NCI-H146 treated with DMSO at 0.1 percent for 48 hours (cell line): Measurements from ENCODE around the gene NOC4L.
"Not testable (repeated sequence)": the region's sequence is repeated elsewhere in the genome, so short reads cannot be mapped to it uniquely, and the experiment has no call there.

Experiments
- DNase-seq: peaks from one replicate; lab custom pipeline; 2025; ENCODE audit not compliant: unreplicated experiment; lab: John Stamatoyannopoulos, UW

The NOC4L gene

GRCh38 chr12:132141976-132142678 is 2.1 kb upstream of the NOC4L start:
- DNase-seq: no peak

DNA sequence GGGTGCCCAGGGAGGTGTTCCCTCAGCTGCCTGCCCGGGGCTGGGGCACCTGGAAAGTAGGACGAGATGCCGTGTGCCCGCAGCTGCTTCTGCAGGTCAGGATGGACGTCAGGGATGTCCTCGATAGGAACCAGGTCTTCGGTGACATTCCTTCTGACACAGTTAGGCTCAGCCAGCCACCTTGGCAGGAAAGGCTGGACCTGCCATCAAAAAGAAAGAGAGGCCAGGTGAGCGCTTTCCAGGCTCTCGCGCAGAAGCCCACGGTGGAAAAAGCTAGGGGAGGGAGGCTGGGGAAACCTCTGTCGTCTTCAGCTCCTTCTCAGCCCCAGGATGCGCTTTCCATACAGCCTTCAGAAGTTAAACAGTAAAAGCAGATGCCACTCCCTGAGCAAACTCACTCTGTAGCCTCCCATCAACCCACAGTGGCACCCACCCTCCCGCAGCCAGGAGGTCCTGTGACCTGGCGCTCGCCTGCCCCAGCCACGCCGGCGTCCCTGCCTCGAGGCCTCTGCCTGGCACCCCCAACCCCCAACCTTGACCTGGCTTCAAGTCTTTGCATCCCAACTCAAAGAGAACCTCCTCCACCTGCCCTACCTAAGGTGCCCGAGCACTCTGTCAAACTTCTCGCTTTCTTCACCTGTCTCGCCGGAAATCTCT is 1.4 kb upstream of the NOC4L start:
- no peak for DNase-seq

- DNase-seq: no peak
These were observed 753 bp upstream of the NOC4L start for GRCh38 chr12:132143336-132144071.

DNA sequence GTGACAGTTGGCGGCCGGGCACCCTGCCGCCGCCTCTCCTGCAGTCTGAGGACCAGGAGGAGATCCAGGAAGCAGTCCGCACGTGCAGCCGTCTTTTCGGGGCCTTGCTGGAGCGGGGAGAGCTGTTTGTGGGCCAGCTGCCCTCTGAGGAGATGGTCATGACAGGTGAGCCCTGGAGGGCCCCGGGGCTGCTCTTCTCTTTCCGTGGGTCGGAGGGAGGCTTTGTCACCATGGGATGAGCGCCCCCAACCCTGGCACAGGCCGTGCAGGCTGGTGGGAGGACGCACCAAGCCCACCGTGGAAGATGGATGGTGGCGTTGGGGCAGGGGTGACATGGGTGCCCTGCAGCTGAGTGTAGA is 532 bp downstream of the NOC4L start:
- no peak for DNase-seq

- no peak for DNase-seq
These were observed 1.1 kb downstream of the NOC4L start for GRCh38 chr12:132145334-132145733.

DNA sequence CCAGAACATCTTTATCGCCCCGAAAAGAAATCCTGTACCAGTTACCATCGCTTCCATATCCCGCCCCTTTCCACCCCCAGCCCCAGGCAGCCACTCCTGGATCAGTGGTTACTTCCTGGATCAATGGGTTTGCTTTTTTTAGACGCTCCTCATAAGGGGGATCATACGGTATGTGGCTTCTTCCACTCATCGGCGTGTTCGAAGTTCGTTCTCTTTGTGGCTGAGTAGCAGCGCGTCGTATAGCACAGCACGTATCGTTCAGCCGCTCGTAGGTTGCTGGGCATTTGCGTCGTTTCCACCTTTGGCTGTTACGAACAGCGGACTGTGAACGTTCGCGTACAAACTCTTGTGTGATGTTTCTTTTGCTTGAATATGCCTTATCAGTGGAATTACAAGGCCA is 1.8 kb downstream of the NOC4L start:
- no peak for DNase-seq

- no peak for DNase-seq
These were observed 2.6 kb downstream of the NOC4L start for GRCh38 chr12:132146772-132147422.

- no peak for DNase-seq
These were observed 3.4 kb downstream of the NOC4L start for GRCh38 chr12:132147423-132148367.

DNA sequence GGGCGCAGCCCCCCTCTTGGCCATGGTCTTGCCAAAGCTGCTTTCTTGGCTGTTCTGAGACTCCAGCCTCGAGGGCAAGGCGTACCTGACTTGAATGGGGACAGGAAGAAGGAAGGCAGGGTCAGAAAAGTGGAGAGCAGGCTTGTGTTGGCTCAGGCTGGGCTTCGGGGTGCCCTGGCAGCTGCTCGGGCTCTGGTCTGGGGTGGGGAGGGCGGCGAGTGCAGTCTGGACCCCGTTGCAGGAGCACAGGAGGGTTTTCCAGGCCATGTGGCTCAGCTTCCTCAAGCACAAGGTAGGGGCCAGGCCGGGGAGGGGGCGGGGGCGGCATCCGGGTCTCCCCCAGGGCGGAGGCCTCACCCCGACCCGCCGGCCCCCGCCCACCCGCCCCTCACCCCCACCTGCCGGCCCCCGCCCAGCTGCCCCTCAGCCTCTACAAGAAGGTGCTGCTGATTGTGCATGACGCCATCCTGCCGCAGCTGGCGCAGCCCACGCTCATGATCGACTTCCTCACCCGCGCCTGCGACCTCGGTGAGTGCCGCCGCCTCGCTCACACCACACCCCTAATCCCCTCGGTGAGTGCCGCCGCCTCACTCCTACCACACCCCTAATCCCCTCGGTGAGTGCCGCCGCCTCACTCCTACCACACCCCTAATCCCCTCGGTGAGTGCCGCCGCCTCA is 4.2 kb downstream of the NOC4L start:
- DNase-seq: no peak

DNA sequence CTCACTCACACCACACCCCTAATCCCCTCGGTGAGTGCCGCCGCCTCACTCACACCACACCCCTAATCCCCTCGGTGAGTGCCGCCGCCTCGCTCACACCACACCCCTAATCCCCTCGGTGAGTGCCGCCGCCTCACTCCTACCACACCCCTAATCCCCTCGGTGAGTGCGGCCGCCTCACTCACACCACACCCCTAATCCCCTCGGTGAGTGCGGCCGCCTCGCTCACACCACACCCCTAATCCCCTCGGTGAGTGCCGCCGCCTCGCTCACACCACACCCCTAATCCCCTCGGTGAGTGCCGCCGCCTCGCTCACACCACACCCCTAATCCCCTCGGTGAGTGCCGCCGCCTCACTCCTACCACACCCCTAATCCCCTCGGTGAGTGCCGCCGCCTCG is 5.3 kb downstream of the NOC4L start:
- DNase-seq: not testable (repeated sequence)

- DNase-seq: no peak
These were observed 6.5 kb downstream of the NOC4L start for GRCh38 chr12:132150780-132151144.

DNA sequence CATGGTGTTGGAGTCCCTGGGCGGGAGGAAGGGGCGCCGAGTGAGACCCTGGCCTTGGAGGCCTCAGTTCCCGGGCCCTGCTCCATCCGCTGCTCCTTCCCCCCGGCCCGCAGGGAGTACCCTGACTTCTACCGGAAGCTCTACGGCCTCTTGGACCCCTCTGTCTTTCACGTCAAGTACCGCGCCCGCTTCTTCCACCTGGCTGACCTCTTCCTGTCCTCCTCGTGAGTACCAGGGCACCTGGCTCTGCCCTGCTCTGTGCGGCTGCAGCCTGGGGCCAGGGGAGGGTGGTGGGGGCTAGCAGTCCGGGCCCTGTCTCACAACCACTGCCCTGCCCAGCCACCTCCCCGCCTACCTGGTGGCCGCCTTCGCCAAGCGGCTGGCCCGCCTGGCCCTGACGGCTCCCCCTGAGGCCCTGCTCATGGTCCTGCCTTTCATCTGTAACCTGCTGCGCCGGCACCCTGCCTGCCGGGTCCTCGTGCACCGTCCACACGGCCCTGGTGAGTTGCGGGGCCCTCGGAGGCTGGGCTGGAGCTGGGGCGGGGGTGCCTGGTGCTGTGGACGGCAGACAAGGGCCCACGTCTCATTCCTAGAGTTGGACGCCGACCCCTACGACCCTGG is 7.0 kb downstream of the NOC4L start:
- no peak for DNase-seq

GRCh38 chr12:132151766-132152410 is 7.6 kb downstream of the NOC4L start:
- no peak for DNase-seq

DNA sequence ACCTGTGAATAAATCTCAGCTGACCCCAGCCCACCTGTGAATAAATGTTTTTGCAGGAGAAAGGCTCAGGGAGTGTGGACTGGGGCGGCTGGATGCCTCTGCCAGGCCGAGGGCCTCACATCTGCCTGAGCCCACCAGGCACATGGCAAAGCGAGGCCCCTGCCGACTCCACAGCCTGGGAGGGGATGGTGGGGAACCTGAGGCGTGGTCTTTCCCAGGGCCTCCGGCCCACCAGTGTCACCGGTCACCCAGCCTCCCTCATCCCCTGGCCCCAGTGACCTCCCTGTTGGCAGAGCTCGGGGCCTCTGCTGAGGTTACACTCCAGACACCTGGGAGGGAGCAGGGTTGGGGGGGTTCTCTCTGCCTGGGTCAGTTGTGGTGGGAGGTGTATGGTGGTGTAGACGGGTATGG is 8.2 kb downstream of the NOC4L start:
- DNase-seq: no peak

DNA sequence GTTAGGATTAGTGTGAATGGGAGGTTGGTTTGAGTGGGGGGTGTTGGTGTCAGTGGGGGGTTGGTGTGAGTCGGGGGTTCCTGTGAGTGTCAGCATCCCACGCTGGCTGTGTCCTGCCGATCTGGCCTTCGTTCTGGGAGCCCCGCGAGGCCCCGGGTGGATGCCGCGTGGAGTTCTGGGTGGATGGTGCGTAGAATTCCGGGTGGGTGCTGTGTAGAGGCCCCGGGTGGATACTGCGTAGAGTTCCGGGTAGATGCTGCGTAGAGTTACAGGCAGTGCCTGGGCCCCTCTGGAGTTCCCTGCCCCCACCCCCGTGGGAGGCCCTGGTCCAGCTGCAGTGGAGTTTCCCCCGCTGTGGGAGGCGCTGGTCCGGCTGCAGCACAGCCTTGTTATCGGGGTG is 8.7 kb downstream of the NOC4L start:
- no peak for DNase-seq

- DNase-seq: peak; percentile 78
These were observed 9.5 kb downstream of the NOC4L start for GRCh38 chr12:132153501-132154340.

DNA sequence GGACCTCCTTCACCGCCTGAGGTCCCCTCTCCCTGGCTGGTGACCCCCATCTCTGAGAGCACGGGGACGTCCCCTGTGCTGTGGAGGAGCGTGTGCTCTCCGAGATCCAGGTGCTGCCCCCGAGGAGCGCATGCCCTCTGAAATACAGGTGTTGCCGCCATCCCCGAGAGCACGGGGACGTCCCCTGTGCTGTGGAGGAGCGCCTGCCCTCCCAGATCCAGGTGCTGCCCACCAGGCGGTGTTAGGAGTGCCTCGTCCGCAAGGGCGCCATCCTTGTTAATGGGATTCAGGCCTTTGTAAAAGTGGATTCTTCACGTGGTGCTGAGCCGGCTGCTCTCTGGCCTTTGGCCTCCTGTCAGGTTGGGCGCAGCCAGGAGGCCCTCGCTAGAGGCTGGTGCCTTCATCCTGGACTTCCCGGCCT is 10.1 kb downstream of the NOC4L start:
- DNase-seq: peak; percentile 67
